Prostate gland (tissue), 2 donors: ENCODE results near the gene SH3GLB2. TPM values are rescaled to one million over a fixed set of nuclear protein-coding genes. Genes with fewer than 3 reads are reported as not detected.
"Not testable (repeated sequence)": the region's sequence is repeated elsewhere in the genome, so short reads cannot be mapped to it uniquely, and the experiment has no call there.

Source experiments
- DNase-seq: peaks from one replicate; pipeline ENCODE4 v3.0.0-alpha.2; 2019; ENCODE audit warnings: low spot score
- H3K27ac ChIP-seq, 2 donors: fragments of 200-600 bp; sonication (generic); 2 replicates each; pipeline ENCODE4 v1.5.1; 2017 to 2019
- H3K27me3 ChIP-seq: fragments of 200-600 bp; sonication (generic); replicated peaks from 2 replicates; pipeline ENCODE4 v1.5.1; 2019; ENCODE audit not compliant: insufficient read depth
- H3K36me3 ChIP-seq, 2 donors: fragments of 200-600 bp; sonication (generic); 1 replicate in 1 of 2; 2 replicates in 1 of 2; pipeline versions ENCODE4 v1.5.1 to v1.8.1; 2017 to 2019
- H3K4me1 ChIP-seq: fragments of 200-600 bp; sonication (generic); replicated peaks from 2 replicates; pipeline ENCODE4 v1.5.1; 2019
- H3K4me3 ChIP-seq, 2 donors: fragments of 200-600 bp; sonication (generic); 2 replicates each; pipeline ENCODE4 v1.5.1; 2017 to 2019
- H3K9me3 ChIP-seq: fragments of 200-600 bp; sonication (generic); 2 replicates; pipeline ENCODE4 v1.5.1; 2017
- POLR2A ChIP-seq: fragments of 450-650 bp; IDR thresholded peaks from one replicate; pipeline ENCODE4 v1.6.1; 2016; ENCODE audit warnings: antibody characterized with exemption, mild to moderate bottlenecking
- POLR2AphosphoS5 ChIP-seq: sonication (generic); formaldehyde crosslinking; IDR thresholded peaks from one replicate; pipeline ENCODE4 v1.6.1; 2017; ENCODE audit warnings: antibody characterized with exemption
- WGBS: methylation state at CpG from one replicate; pipeline ENCODE4 v1.1.5; 2018; 5-methylcytosine and 5-hydroxymethylcytosine counted together
- intact Hi-C: fragments of 100-400 bp; cut with DNase I; formaldehyde crosslinking; loops from one replicate; pipeline ENCODE4 v1.14.2; 2022
- total RNA-seq, 2 donors: library from RNA; depleted of rRNA; stranded (reverse); fragments of >200 nt; gene quantifications; one replicate each; pipeline ENCODE4 v1.1.0, GENCODE V29; 2016
- TF ChIP-seq, protein P1 (sequence below), 4 experiments: fragments of 200-600 bp in 2 of 4; fragments of 450-650 bp in 2 of 4; sonication (generic) in 2 of 4; IDR thresholded peaks; 1 replicate in 3 of 4; 2 replicates in 1 of 4; pipeline ENCODE4 v1.5.1; 2016 to 2019; ENCODE audit warnings: antibody characterized with exemption in 4 of 4, mild to moderate bottlenecking in 2 of 4, moderate library complexity in 2 of 4

The SH3GLB2 gene
- total RNA-seq, 2 donors from 2014 or later, result 113 to 178 TPM

DNA sequence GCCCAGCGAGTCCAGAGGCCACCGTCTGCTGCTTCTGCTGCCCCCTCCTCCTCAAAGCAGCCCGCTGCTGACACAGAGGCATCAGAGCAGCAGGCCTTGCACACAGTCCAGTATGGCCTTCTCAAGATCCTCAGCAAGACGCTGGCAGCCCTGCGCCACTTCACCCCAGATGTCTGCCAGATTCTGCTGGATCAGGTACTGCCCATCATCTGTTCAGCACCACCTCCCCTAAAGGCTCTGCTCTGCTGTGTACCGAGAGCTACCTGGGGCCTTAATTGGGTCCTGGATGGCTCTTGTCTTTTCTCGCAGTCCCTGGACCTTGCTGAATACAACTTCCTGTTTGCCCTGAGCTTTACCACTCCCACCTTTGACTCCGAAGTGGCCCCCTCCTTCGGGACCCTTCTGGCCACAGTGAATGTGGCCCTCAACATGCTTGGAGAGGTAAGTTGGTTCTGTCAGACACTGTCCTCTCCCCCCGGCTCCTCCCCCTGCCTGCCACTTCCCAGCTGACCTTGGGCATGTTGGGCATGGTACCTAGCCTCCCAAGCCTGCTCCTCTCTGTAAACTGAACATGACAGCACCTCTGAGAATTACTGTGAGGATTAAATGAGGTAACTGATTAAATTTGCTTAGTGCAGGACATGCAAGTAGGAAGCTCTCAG, 22.7 kb downstream of the SH3GLB2 start:
- Histone ChIP-seq H3K27ac (no peak overlapping the region), H3K36me3 (peaks cover 0 to 6% of the 10 kb centered on the region in 2 donors), H3K9me3 (no peaks in the 10 kb centered on the region), H3K4me1 (no peaks in the 10 kb centered on the region), H3K27me3 (no peaks in the 10 kb centered on the region), H3K4me3 (no peak overlapping the region)
- 72% methylated on average over 10 of the region's 10 CpGs for WGBS
- TF ChIP-seq, protein P1, sequence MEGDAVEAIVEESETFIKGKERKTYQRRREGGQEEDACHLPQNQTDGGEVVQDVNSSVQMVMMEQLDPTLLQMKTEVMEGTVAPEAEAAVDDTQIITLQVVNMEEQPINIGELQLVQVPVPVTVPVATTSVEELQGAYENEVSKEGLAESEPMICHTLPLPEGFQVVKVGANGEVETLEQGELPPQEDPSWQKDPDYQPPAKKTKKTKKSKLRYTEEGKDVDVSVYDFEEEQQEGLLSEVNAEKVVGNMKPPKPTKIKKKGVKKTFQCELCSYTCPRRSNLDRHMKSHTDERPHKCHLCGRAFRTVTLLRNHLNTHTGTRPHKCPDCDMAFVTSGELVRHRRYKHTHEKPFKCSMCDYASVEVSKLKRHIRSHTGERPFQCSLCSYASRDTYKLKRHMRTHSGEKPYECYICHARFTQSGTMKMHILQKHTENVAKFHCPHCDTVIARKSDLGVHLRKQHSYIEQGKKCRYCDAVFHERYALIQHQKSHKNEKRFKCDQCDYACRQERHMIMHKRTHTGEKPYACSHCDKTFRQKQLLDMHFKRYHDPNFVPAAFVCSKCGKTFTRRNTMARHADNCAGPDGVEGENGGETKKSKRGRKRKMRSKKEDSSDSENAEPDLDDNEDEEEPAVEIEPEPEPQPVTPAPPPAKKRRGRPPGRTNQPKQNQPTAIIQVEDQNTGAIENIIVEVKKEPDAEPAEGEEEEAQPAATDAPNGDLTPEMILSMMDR (IDR thresholded peaks at IDR 0.05), result no peak
- TF ChIP-seq POLR2AphosphoS5, result no peak
- TF ChIP-seq POLR2A, result no peak
- no peak for DNase-seq
- intact Hi-C loops, result no loop called here

DNA sequence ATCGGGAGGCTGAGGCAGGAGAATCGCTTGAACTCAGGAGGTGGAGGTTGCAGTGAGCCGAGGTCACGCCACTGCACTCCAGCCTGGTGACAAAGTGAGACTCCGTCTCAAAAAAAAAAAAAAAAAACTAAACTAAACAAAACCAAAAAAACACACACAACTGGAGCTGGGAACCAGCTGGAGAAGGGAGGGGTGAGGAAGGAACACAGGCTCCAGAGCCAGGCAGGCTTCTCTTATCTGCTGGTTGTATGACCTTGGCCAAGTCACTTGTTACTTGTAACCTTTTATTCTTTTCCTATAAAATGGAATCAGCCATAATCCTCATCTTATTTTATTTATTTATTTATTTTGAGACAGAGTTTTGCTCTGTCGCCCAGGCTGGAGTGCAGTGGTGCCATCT, 24.0 kb downstream of the SH3GLB2 start:
- peaks cover 4 to 15% of the 10 kb centered on the region in 2 donors for H3K36me3 ChIP-seq

DNA sequence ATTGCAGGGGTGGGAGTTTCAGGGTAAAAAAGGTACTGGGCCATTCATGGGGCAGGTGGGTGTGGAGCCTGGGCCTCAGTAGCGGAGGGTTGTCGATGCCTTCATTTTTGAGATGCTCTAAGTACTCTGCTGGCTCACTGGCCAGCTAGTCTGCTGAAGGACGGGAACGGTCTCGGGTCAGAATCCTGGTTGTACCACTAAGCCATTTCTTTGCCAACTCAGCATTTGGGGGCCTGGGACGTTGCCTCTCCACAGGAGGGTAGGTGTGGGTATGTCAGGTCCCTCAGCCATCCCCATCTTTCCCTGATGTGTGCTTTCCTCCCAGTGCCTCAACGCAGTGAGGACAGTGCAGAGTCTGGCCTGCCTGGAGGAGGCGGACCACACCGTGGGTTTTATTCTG, 25.1 kb downstream of the SH3GLB2 start:
- no peaks in the 10 kb centered on the region for H3K4me1 ChIP-seq
- H3K27ac ChIP-seq, result no peak overlapping the region
- no peaks in the 10 kb centered on the region for H3K27me3 ChIP-seq
- intact Hi-C loops, result no loop called here
- H3K9me3 ChIP-seq, result no peaks in the 10 kb centered on the region
- 91% methylated on average over 9 of the region's 9 CpGs for WGBS
- no peak for TF ChIP-seq POLR2A
- TF ChIP-seq, protein P1 (IDR thresholded peaks at IDR 0.05), result no peak
- TF ChIP-seq POLR2AphosphoS5, result no peak
- no peak for DNase-seq
- H3K36me3 ChIP-seq, result peaks cover 4 to 25% of the 10 kb centered on the region in 2 donors
- H3K4me3 ChIP-seq, result no peak overlapping the region

More for the DNA sequence above, 24.0 kb downstream of the SH3GLB2 start:
- DNase-seq, H3K4me3 ChIP-seq, H3K27me3 ChIP-seq, H3K9me3 ChIP-seq, intact Hi-C loops, H3K27ac ChIP-seq, H3K4me1 ChIP-seq: not testable (repeated sequence)
- 92% methylated on average over 6 of the region's 6 CpGs for WGBS

DNA sequence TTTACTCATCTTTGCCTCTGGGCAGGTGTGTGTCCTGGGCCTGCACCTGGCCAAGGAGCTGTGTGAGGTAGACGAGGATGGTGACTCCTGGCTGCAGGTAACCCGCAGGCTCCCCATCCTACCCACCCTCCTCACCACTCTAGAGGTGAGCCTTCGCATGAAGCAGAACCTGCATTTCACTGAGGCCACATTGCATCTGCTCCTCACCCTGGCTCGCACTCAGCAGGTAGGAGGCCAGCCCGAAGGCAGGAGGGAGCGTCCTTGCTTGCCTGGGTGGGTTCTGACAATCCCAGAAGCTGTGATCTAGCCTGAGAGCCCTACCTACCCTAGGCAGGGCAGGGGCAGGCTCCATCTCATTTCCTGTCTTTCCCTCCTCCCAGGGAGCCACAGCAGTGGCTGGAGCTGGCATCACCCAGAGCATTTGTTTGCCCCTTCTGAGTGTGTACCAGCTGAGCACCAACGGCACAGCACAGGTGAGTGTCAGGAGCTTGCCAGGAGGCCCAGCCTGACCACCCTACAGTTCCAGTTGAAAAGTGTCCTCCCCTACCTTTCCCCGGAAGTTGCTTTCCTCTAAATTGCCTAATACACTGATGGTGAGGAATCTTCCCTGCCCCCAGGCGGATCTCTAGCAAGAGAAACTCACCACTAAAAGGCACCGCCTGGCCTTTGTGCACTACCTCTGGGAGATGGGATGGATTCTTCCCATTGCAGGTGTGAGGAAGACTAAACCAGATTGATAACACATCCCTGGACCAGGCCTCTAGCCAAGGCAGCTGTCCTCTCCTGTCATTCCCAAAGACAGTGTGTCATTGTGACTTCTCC, 26.4 kb downstream of the SH3GLB2 start:
- DNase-seq, result no peak
- Histone ChIP-seq H3K4me1 (no peaks in the 10 kb centered on the region), H3K36me3 (peaks cover 4 to 26% of the 10 kb centered on the region in 2 donors), H3K4me3 (no peak overlapping the region), H3K27ac (no peak overlapping the region), H3K9me3 (no peaks in the 10 kb centered on the region), H3K27me3 (no peaks in the 10 kb centered on the region)
- 93% methylated on average over 10 of the region's 10 CpGs for WGBS
- TF ChIP-seq POLR2A (no peak), POLR2AphosphoS5 (no peak)
- TF ChIP-seq, protein P1 (IDR thresholded peaks at IDR 0.05), result no peak
- intact Hi-C loops, result no loop called here

DNA sequence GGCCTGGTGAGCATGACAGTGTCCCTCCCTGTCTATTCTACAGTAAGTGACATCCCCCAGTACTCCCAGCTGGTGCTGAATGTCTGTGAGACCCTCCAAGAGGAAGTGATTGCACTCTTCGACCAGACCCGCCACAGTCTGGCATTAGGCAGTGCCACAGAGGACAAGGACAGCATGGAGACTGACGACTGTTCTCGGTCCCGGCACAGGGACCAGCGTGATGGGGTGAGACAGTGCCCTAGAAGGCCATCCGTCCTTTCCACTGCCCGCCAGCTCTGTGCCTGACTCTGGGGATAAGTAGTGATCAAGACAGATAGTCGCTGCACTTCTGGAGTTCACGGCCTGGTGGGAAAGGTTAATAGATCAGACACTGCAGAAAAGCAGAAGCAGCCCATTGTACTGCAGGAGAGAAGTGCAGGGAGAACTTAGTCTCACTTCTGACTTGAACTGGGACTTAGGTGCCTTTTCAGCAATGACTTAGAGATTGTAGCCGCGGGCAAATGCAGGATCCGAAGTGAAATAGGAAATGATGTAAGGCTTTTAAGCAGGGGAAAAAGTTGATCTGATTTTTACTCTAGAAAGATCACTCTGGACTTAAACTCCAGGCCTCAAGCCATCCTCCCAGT, 28.4 kb downstream of the SH3GLB2 start:
- H3K9me3 ChIP-seq, result no peaks in the 10 kb centered on the region
- no peaks in the 10 kb centered on the region for H3K27me3 ChIP-seq
- no peak overlapping the region for H3K4me3 ChIP-seq
- intact Hi-C loops, result no loop called here
- TF ChIP-seq, protein P1 (IDR thresholded peaks at IDR 0.05), result no peak
- TF ChIP-seq POLR2AphosphoS5, result no peak
- no peak for TF ChIP-seq POLR2A
- DNase-seq, result no peak
- H3K27ac ChIP-seq, result no peak overlapping the region
- peaks cover 4 to 30% of the 10 kb centered on the region in 2 donors for H3K36me3 ChIP-seq
- WGBS, result 92% methylated on average over 13 of the region's 13 CpGs
- H3K4me1 ChIP-seq, result no peaks in the 10 kb centered on the region
